Measurements from ENCODE around the gene ROR2. TPM values are rescaled to one million over a fixed set of nuclear protein-coding genes. Genes with fewer than 3 reads are reported as not detected.

Gene ROR2
- total and polyA plus RNA-seq, 2 of the 8 experiments (the other 6 are each of a cell fraction or from before 2014, with no cell fraction given): 2.7 to 4.3 TPM

- no peak overlapping the region for H3K4me2 ChIP-seq (ENCODE audit: insufficient read depth in 1 of 2, low read depth in 2 of 2, low read length in 2 of 2)
- no peak overlapping the region for H3K23ac ChIP-seq (ENCODE audit: insufficient read length)
- 84% methylated on average over 8 of the region's 8 CpGs; no CpG with 5 or more reads in 1 of the 2 experiments for WGBS, 2 experiments (ENCODE audit: extremely low coverage in 1 of 2, insufficient coverage in 1 of 2, insufficient read length in 1 of 2, insufficient replicate concordance in 2 of 2, low coverage in 1 of 2, low lambda C conversion rate in 2 of 2, missing lambda C conversion rate in 1 of 2)
- H3K4me1 ChIP-seq (replicated peaks in 1 of 4; ENCODE audit: control insufficient read depth in 3 of 4, insufficient read depth in 4 of 4, low read length in 3 of 4): peaks cover 0 to under 1% (median 0%) of the 10 kb centered on the region in 4 experiments; a peak in 4 of 7 replicates
- no peak overlapping the region for H2AK5ac ChIP-seq (ENCODE audit: low read depth, low read length)
- H3K23me2 ChIP-seq (ENCODE audit: low read depth, low read length): peaks cover 8% of the 10 kb centered on the region; the same call in 1 of the 2 replicates
- no peak overlapping the region for H2AFZ ChIP-seq (ENCODE audit: low read length)
- H3K79me2 ChIP-seq (ENCODE audit: control insufficient read depth in 1 of 2, insufficient read depth in 2 of 2, low read length in 2 of 2): no peaks in the 10 kb centered on the region
- no peak overlapping the region for H2BK20ac ChIP-seq (ENCODE audit: low read length)
- no peaks in the 10 kb centered on the region for H3K27me3 ChIP-seq (replicated peaks in 1 of 4; ENCODE audit: control insufficient read depth in 3 of 4, extremely low read depth in 1 of 4, insufficient read depth in 3 of 4, low read length in 3 of 4)
- FAIRE-seq (no peak), DNase-seq (ENCODE audit: low read depth in 1 of 2, low spot score in 2 of 2) (no peak)
- H3K9ac ChIP-seq (replicated peaks in 1 of 4; ENCODE audit: extremely low read depth in 1 of 4, low read depth in 3 of 4, low read length in 3 of 4): no peak overlapping the region
- H2BK120ac ChIP-seq (replicated peaks; ENCODE audit: low read depth, low read length): no peak overlapping the region
- H3K18ac ChIP-seq (ENCODE audit: extremely low read depth, low read length): no peak overlapping the region
- no peak overlapping the region for H2BK15ac ChIP-seq (ENCODE audit: low read length)
- no peak overlapping the region for H3K56ac ChIP-seq (replicated peaks; ENCODE audit: insufficient read length, low read depth, low read length)
- TF ChIP-seq KDM1A (IDR thresholded peaks at IDR 0.05; ENCODE audit: borderline replicate concordance, low read length) (no peak), CTCF (IDR thresholded peaks at IDR 0.05; ENCODE audit: control extremely low read depth in 1 of 3, insufficient read depth in 1 of 3, low read depth in 1 of 3, low read length in 3 of 3) (no peak)
- no peaks in the 10 kb centered on the region for H3K79me1 ChIP-seq (ENCODE audit: low read depth, low read length)
- no peaks in the 10 kb centered on the region for H3K36me3 ChIP-seq (ENCODE audit: control insufficient read depth in 2 of 4, insufficient read depth in 4 of 4, low read length in 3 of 4)
- no peak overlapping the region for H4K91ac ChIP-seq (replicated peaks; ENCODE audit: insufficient read length, low read length)
- no peak overlapping the region for H3K14ac ChIP-seq (ENCODE audit: insufficient read length)
- H4K20me1 ChIP-seq (replicated peaks in 1 of 2; ENCODE audit: control insufficient read depth in 1 of 2, insufficient read depth in 2 of 2, low read length in 2 of 2): no peaks in the 10 kb centered on the region
- ChIA-PET CTCF (ENCODE audit: partially characterized antibody) (interaction anchor here (0.8 kb wide), 1 partner anchor 162 kb away, joined by 3 read pairs; no protein-coding TSS in a partner anchor), POLR2A (ENCODE audit: partially characterized antibody) (no interaction called here)
- H2BK5ac ChIP-seq (ENCODE audit: low read depth, low read length): no peak overlapping the region
- H2BK12ac ChIP-seq (ENCODE audit: low read depth, low read length): no peak overlapping the region
- no peak overlapping the region for H4K5ac ChIP-seq (ENCODE audit: insufficient read length, low read depth, low read length)
- no peaks in the 10 kb centered on the region for H3K9me3 ChIP-seq (ENCODE audit: insufficient read depth in 2 of 2, low read depth in 1 of 2, low read length in 1 of 2)
- H4K8ac ChIP-seq (ENCODE audit: extremely low read depth, insufficient read depth, low read length): no peak overlapping the region
- no peak overlapping the region for H3K4ac ChIP-seq (replicated peaks; ENCODE audit: insufficient read length, low read depth, low read length)
- H3K27ac ChIP-seq (ENCODE audit: low read depth, low read length): no peak overlapping the region
- H3K4me3 ChIP-seq (ENCODE audit: extremely low read depth in 1 of 4, insufficient read depth in 2 of 4, low read depth in 3 of 4, low read length in 4 of 4): no peak overlapping the region
Measured at GRCh38 chr9:91586282-91586681, 363.7 kb downstream of the ROR2 start.

All from H1 (cell line).